Adrenal gland (tissue), 5 donors: Measurements from ENCODE around the gene FBXW12.

Experiments used
- CTCF ChIP-seq, 6 experiments: fragments of 450-650 bp in 4 of 6; fragments of 200-600 bp in 2 of 6; sonication (generic) in 1 of 6; IDR thresholded peaks; 1 replicate in 5 of 6; 2 replicates in 1 of 6; pipeline versions ENCODE4 v1.5.1 to v1.8.0; 2016 to 2021; ENCODE audit warnings: antibody characterized with exemption in 6 of 6, mild to moderate bottlenecking in 2 of 6, moderate library complexity in 1 of 6
- POLR2A ChIP-seq, 2 donors: fragments of 450-650 bp; IDR thresholded peaks; one replicate each; pipeline ENCODE4 v1.6.1; 2017; ENCODE audit warnings: antibody characterized with exemption in 2 of 2, mild to moderate bottlenecking in 2 of 2, moderate library complexity in 1 of 2
- donor health status: DM: no; HTN: no; CAD: no.

GRCh38 chr3:48344867-48345507 is 27.0 kb upstream of the FBXW12 start:
- TF ChIP-seq CTCF (IDR thresholded peaks at IDR 0.05) = no peak
- no peak for TF ChIP-seq POLR2A (IDR thresholded peaks at IDR 0.05)
